ENCODE data around the gene INTS6L. TPM values are rescaled to one million over a fixed set of nuclear protein-coding genes. Genes with fewer than 3 reads are reported as not detected.
A peak's percentile ranks its signal among the peaks of the same experiment; 100 is the strongest.
"Not testable (repeated sequence)": the region's sequence is repeated elsewhere in the genome, so short reads cannot be mapped to it uniquely, and the experiment has no call there.

Gene INTS6L
- total and polyA plus RNA-seq, 7 experiments from 2014 or later, result 5.9 to 46.8 (median 32.2) TPM

DNA sequence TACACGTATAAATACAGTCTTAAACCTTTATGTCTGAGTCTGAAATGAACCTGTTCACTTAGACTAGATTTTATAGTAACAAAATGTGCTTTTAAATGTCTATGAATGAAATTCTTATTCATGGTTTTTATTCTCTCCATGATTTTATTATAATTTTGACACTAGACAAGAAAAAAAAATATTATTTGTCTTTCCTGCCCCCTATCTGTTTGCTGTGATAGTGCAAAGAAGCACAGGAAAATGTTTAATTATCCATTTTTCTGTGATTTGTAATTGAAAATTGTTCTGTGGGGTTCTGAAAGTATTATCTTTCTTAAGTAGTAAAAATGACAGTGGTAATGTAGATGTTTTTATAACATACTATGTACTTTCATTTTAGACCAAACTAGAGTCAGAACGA, 52.0 kb downstream of the INTS6L start:
- Mint-ChIP-seq H3K9me3 (no peaks in the 10 kb centered on the region), H3K27ac (no peak overlapping the region), H3K36me3 (peaks cover 0 to 19% (median 6%) of the 10 kb centered on the region in 5 donors), H3K4me3 (no peak overlapping the region), H3K4me1 (peaks cover 0 to 4% (median 0%) of the 10 kb centered on the region in 7 donors), H3K27me3 (no peaks in the 10 kb centered on the region)
- POLR2A ChIA-PET, result no interaction called here
- intact Hi-C loops (cut with micrococcal nuclease), result loop anchor here (1.0 to 5.0 kb wide), 3 partner anchors 35 to 88 kb away; partner anchors contain the start of gene INTS6L (in 1 of the 2)
- DNase-seq (peak in 4 of 9 donors; percentile 5 to 12 (median 10)), ATAC-seq (no peak)
- Histone ChIP-seq H3K36me3 (ENCODE audit: control insufficient read depth in 2 of 3, insufficient read depth in 3 of 3, low read length in 3 of 3) (peaks cover 0 to 14% (median 8%) of the 10 kb centered on the region in 3 experiments), H3K27ac (ENCODE audit: low read depth, low read length) (no peak overlapping the region), H3K4me1 (ENCODE audit: control insufficient read depth in 2 of 2, insufficient read depth in 2 of 2, low read length in 2 of 2) (no peaks in the 10 kb centered on the region), H3K4me3 (ENCODE audit: low read length) (no peak overlapping the region), H3K9me3 (ENCODE audit: control insufficient read depth in 2 of 3, low read length in 3 of 3) (no peaks in the 10 kb centered on the region), H3K27me3 (ENCODE audit: control insufficient read depth in 2 of 2, insufficient read depth in 2 of 2, low read length in 2 of 2) (no peaks in the 10 kb centered on the region)
- CTCF ChIA-PET, result interaction anchor here (1.0 kb wide), 1 partner anchor 88 kb away, joined by 3 read pairs; no protein-coding TSS in a partner anchor

DNA sequence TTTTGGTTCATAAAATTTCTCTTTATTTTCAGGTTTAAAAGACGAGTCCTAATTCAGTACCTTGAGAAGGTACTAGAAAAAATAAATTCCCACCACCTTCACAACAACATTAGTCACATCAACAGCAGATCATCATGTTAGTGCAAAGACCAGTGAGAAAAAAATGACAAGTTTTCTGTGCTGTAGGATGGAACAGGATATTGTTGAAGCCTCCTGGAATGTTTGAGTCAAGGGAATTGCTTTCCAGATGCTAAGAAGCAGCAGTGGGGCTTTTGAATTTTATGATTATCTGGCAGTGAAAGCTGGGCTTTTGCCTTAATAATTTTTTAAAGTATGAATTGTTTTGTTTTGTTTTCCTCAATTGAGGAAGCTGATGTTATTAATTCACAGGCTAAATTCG, 61.0 kb downstream of the INTS6L start:
- no peak overlapping the region for H3K4me3 Mint-ChIP-seq
- H3K4me1 Mint-ChIP-seq, result peaks cover 0 to 4% (median 0%) of the 10 kb centered on the region in 7 donors
- H3K27me3 Mint-ChIP-seq, result no peaks in the 10 kb centered on the region
- Histone ChIP-seq H3K27me3 (ENCODE audit: control insufficient read depth in 2 of 2, insufficient read depth in 2 of 2, low read length in 2 of 2) (no peaks in the 10 kb centered on the region), H3K36me3 (ENCODE audit: control insufficient read depth in 2 of 3, insufficient read depth in 3 of 3, low read length in 3 of 3) (peaks cover 0 to 28% (median 0%) of the 10 kb centered on the region in 3 experiments), H3K9me3 (ENCODE audit: control insufficient read depth in 2 of 3, low read length in 3 of 3) (no peaks in the 10 kb centered on the region), H3K4me1 (ENCODE audit: control insufficient read depth in 2 of 2, insufficient read depth in 2 of 2, low read length in 2 of 2) (no peaks in the 10 kb centered on the region), H3K27ac (ENCODE audit: low read depth, low read length) (no peak overlapping the region), H3K4me3 (ENCODE audit: low read length) (no peak overlapping the region)
- DNase-seq, result no peak
- no peak for ATAC-seq
- intact Hi-C loops (cut with micrococcal nuclease), result no loop called here
- POLR2A ChIA-PET, result no interaction called here
- H3K9me3 Mint-ChIP-seq, result no peaks in the 10 kb centered on the region
- CTCF ChIA-PET, result no interaction called here
- H3K27ac Mint-ChIP-seq, result no peak overlapping the region
- H3K36me3 Mint-ChIP-seq, result peaks cover 8 to 18% (median 10%) of the 10 kb centered on the region in 5 donors

DNA sequence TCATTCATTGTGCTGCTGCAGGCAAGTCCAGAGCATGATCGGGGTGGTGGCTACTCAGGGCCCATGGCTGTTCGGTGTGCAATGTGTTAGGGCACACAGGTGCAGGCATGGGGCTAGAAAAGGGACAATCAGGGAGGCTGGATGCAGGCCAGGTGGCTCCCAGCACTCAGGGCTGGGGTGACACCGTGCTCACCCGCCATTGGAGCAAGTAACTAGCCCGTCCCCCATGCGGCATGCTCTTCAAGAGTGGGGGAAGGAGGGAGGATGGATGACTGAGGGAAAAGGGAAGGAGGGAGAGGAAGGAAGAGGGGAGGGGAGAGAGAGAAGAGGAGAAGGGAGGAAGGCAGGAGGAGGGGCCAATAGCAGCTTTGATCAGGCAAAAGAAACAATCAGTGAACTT, 64.7 kb downstream of the INTS6L start:
- H3K27me3 ChIP-seq (ENCODE audit: control insufficient read depth in 2 of 2, insufficient read depth in 2 of 2, low read length in 2 of 2), result no peaks in the 10 kb centered on the region
- H3K36me3 Mint-ChIP-seq, result peaks cover 0 to 5% (median 4%) of the 10 kb centered on the region in 5 donors
- ChIA-PET CTCF (no interaction called here), POLR2A (no interaction called here)
- H3K4me1 Mint-ChIP-seq, result no peaks in the 10 kb centered on the region
- H3K27ac Mint-ChIP-seq, result peak overlapping the region in 1 of 9 donors; percentile 62
- ATAC-seq (no peak), DNase-seq (no peak)
- no peak overlapping the region for H3K27ac ChIP-seq (ENCODE audit: low read depth, low read length)
- intact Hi-C loops (cut with micrococcal nuclease), result no loop called here
- H3K27me3 Mint-ChIP-seq, result peaks cover 0 to 6% (median 5%) of the 10 kb centered on the region in 5 donors
- no peaks in the 10 kb centered on the region for H3K9me3 ChIP-seq (ENCODE audit: control insufficient read depth in 2 of 3, low read length in 3 of 3)
- H3K4me3 ChIP-seq (ENCODE audit: low read length), result no peak overlapping the region
- H3K4me3 Mint-ChIP-seq, result no peak overlapping the region
- H3K9me3 Mint-ChIP-seq, result no peaks in the 10 kb centered on the region
- peaks cover 0 to 5% (median 0%) of the 10 kb centered on the region in 3 experiments for H3K36me3 ChIP-seq (ENCODE audit: control insufficient read depth in 2 of 3, insufficient read depth in 3 of 3, low read length in 3 of 3)
- H3K4me1 ChIP-seq (ENCODE audit: control insufficient read depth in 2 of 2, insufficient read depth in 2 of 2, low read length in 2 of 2), result no peaks in the 10 kb centered on the region

DNA sequence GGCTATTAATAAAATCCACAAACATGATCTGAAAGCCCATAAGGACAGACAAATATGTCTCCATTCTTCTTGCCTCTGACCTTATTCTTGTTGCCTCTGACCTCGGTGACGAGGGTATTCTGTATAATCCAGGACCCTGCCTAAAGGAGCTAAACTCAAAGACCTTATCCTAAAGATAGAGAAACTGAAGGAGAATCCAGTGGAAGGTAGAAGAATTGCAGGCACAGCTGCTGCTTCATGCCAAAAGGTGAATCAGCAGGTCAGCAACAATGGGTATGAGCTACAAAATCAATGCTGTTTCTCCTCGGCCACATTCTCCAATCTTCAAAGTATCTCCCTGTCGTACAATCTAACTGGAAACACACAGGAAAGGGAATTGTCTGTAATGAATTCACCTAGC, 71.4 kb downstream of the INTS6L start:
- peaks cover 0 to 21% (median 11%) of the 10 kb centered on the region in 5 donors for H3K27me3 Mint-ChIP-seq
- no peak for DNase-seq
- no peak overlapping the region for H3K4me3 Mint-ChIP-seq
- H3K36me3 Mint-ChIP-seq, result no peaks in the 10 kb centered on the region
- no peak for ATAC-seq
- intact Hi-C loops (cut with micrococcal nuclease), result loop anchor here in 1 of 2 donors (5.0 kb wide), 1 partner anchor 405 kb away; no protein-coding TSS in a partner anchor
- peaks cover 0 to 3% (median 0%) of the 10 kb centered on the region in 7 donors for H3K4me1 Mint-ChIP-seq
- no peaks in the 10 kb centered on the region for H3K36me3 ChIP-seq (ENCODE audit: control insufficient read depth in 2 of 3, insufficient read depth in 3 of 3, low read length in 3 of 3)
- ChIA-PET CTCF (no interaction called here), POLR2A (interaction anchor here (0.6 kb wide), 1 partner anchor 99 kb away, joined by 3 read pairs; no protein-coding TSS in a partner anchor)
- no peak overlapping the region for H3K4me3 ChIP-seq (ENCODE audit: low read length)
- H3K27me3 ChIP-seq (ENCODE audit: control insufficient read depth in 2 of 2, insufficient read depth in 2 of 2, low read length in 2 of 2), result no peaks in the 10 kb centered on the region
- no peaks in the 10 kb centered on the region for H3K4me1 ChIP-seq (ENCODE audit: control insufficient read depth in 2 of 2, insufficient read depth in 2 of 2, low read length in 2 of 2)
- H3K9me3 Mint-ChIP-seq, result no peaks in the 10 kb centered on the region
- H3K27ac ChIP-seq (ENCODE audit: low read depth, low read length), result no peak overlapping the region
- H3K9me3 ChIP-seq (ENCODE audit: control insufficient read depth in 2 of 3, low read length in 3 of 3), result no peaks in the 10 kb centered on the region
- H3K27ac Mint-ChIP-seq, result no peak overlapping the region

DNA sequence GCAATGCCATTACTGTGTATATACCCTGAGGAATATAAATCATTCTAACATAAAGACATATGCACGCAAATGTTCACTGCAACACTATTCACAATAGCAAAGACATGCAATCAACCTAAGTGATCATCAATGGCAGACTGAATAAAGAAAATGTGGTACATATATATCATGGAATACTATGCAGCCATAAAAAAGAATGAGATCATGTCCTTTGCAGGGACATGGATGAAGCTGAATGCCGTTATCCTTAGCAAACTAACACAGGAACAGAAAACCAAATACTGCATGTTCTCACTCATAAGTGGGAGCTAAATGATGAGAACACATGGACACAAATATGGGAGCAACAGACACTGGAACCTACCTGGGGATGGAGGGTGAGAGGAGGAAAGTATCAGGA, 73.6 kb downstream of the INTS6L start:
- intact Hi-C loops (cut with micrococcal nuclease), result loop anchor here in 1 of 2 donors (5.0 kb wide), 1 partner anchor 407 kb away; no protein-coding TSS in a partner anchor
- H3K27ac ChIP-seq (ENCODE audit: low read depth, low read length); H3K27ac Mint-ChIP-seq; H3K9me3 Mint-ChIP-seq; DNase-seq; H3K4me3 ChIP-seq (ENCODE audit: low read length); H3K36me3 Mint-ChIP-seq; H3K4me1 ChIP-seq (ENCODE audit: control insufficient read depth in 2 of 2, insufficient read depth in 2 of 2, low read length in 2 of 2); ATAC-seq; H3K4me3 Mint-ChIP-seq; H3K27me3 ChIP-seq (ENCODE audit: control insufficient read depth in 2 of 2, insufficient read depth in 2 of 2, low read length in 2 of 2); H3K36me3 ChIP-seq (ENCODE audit: control insufficient read depth in 2 of 3, insufficient read depth in 3 of 3, low read length in 3 of 3); H3K9me3 ChIP-seq (ENCODE audit: control insufficient read depth in 2 of 3, low read length in 3 of 3); H3K4me1 Mint-ChIP-seq; POLR2A ChIA-PET: not testable (repeated sequence)
- H3K27me3 Mint-ChIP-seq, result peaks cover 0 to 23% (median 11%) of the 10 kb centered on the region in 5 donors
- CTCF ChIA-PET, result interaction anchor here (1.0 kb wide), 1 partner anchor 109 kb away, joined by 3 read pairs; no protein-coding TSS in a partner anchor

DNA sequence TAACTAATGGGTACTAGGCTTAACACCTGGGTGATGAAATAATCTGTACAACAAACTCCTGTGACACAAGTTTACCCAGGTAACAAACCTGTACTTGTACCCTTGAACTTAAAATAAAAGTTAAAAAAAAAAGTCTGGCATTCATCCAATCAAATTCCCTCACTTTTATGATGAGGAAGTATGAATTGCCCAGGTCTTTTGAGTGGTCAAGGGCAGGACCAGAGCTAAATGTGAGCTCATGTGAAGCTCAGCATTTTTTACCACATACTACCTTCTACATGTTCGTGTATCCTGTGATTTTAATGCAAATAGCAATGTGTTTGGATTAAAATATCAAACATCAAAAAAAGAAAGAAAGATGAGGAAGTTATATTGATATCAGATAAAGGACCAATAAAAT, 74.0 kb downstream of the INTS6L start:
- not testable (repeated sequence) for H3K9me3 Mint-ChIP-seq; H3K27ac ChIP-seq (ENCODE audit: low read depth, low read length); H3K4me3 Mint-ChIP-seq; H3K36me3 ChIP-seq (ENCODE audit: control insufficient read depth in 2 of 3, insufficient read depth in 3 of 3, low read length in 3 of 3); DNase-seq; H3K27ac Mint-ChIP-seq; H3K27me3 ChIP-seq (ENCODE audit: control insufficient read depth in 2 of 2, insufficient read depth in 2 of 2, low read length in 2 of 2); H3K4me1 Mint-ChIP-seq; H3K4me3 ChIP-seq (ENCODE audit: low read length); ATAC-seq; H3K36me3 Mint-ChIP-seq; H3K9me3 ChIP-seq (ENCODE audit: control insufficient read depth in 2 of 3, low read length in 3 of 3); H3K4me1 ChIP-seq (ENCODE audit: control insufficient read depth in 2 of 2, insufficient read depth in 2 of 2, low read length in 2 of 2)
- peaks cover 0 to 23% (median 11%) of the 10 kb centered on the region in 5 donors for H3K27me3 Mint-ChIP-seq
- intact Hi-C loops (cut with micrococcal nuclease), result loop anchor here in 1 of 2 donors (5.0 kb wide), 1 partner anchor 407 kb away; no protein-coding TSS in a partner anchor
- ChIA-PET CTCF (interaction anchor here (1.0 kb wide), 1 partner anchor 110 kb away, joined by 3 read pairs; no protein-coding TSS in a partner anchor), POLR2A (interaction anchor here (0.7 kb wide), 1 partner anchor 111 kb away, joined by 7 read pairs; no protein-coding TSS in a partner anchor)

DNA sequence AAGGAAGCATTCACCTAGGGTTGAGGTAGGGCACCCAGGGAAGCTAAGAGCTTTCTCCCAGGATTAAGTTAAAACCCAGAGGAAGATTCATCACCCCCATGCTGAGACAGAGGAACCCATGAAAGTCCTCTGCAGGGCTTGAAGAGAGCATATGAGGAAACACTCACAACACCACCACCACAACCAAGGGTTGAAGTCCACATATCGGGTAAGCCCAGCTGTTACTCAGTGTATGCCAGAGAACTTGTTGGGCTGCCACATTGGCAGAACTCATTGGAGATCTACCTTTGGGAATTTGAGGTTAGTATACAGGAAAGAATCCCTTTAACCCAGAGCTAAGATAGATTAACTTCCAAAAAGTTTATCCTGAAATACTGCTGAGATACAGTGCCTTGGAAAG, 75.1 kb downstream of the INTS6L start:
- Histone ChIP-seq H3K27ac (ENCODE audit: low read depth, low read length) (no peak overlapping the region), H3K36me3 (ENCODE audit: control insufficient read depth in 2 of 3, insufficient read depth in 3 of 3, low read length in 3 of 3) (no peaks in the 10 kb centered on the region), H3K4me1 (ENCODE audit: control insufficient read depth in 2 of 2, insufficient read depth in 2 of 2, low read length in 2 of 2) (no peaks in the 10 kb centered on the region), H3K27me3 (ENCODE audit: control insufficient read depth in 2 of 2, insufficient read depth in 2 of 2, low read length in 2 of 2) (no peaks in the 10 kb centered on the region), H3K9me3 (ENCODE audit: control insufficient read depth in 2 of 3, low read length in 3 of 3) (no peaks in the 10 kb centered on the region), H3K4me3 (ENCODE audit: low read length) (no peak overlapping the region)
- Mint-ChIP-seq H3K27me3 (peaks cover 0 to 19% (median 5%) of the 10 kb centered on the region in 5 donors), H3K4me1 (peaks cover 0 to 3% (median 0%) of the 10 kb centered on the region in 7 donors), H3K9me3 (no peaks in the 10 kb centered on the region), H3K27ac (no peak overlapping the region), H3K36me3 (no peaks in the 10 kb centered on the region), H3K4me3 (no peak overlapping the region)
- intact Hi-C loops (cut with micrococcal nuclease), result no loop called here
- no peak for DNase-seq
- ChIA-PET CTCF (no interaction called here), POLR2A (no interaction called here)
- no peak for ATAC-seq

All from naive thymus-derived CD4-positive, alpha-beta T cell (primary cell).